Measurements from ENCODE around the gene ZNF846.

- TF ChIP-seq CTCF (IDR thresholded peaks at IDR 0.05 in 2 of 3, conservative IDR thresholded peaks at IDR 0.05 in 1 of 3; ENCODE audit: control insufficient read depth in 2 of 3, extremely low read depth in 1 of 3, insufficient read depth in 1 of 3, low read depth in 3 of 3, low read length in 3 of 3) (no peak), POLR2A (IDR thresholded peaks at IDR 0.05; ENCODE audit: low read depth, low read length) (no peak), MXI1 (IDR thresholded peaks at IDR 0.05; ENCODE audit: low read depth, low read length) (no peak)
Measured at GRCh38 chr19:9791552-9792205, 23.1 kb upstream of the ZNF846 start.

All from GM12878 (cell line).